ENCODE results near the gene SEMA3F.

Gene SEMA3F

GRCh38 chr3:50133283-50133615 lies 21.9 kb upstream of the SEMA3F start:
- no peak for DNase-seq

GRCh38 chr3:50134367-50134766 lies 20.8 kb upstream of the SEMA3F start:
- no peak for DNase-seq

- no peak for DNase-seq
Observed at GRCh38 chr3:50135964-50136363, 19.2 kb upstream of the SEMA3F start.

GRCh38 chr3:50136714-50137405 lies 18.3 kb upstream of the SEMA3F start:
- DNase-seq, result no peak

GRCh38 chr3:50137531-50137930 lies 17.6 kb upstream of the SEMA3F start:
- no peak for DNase-seq

GRCh38 chr3:50138266-50139200 lies 16.6 kb upstream of the SEMA3F start:
- no peak for DNase-seq

GRCh38 chr3:50139308-50139707 lies 15.8 kb upstream of the SEMA3F start:
- DNase-seq, result no peak

- no peak for DNase-seq
Observed at GRCh38 chr3:50139718-50140423, 15.3 kb upstream of the SEMA3F start.

GRCh38 chr3:50140990-50141389 lies 14.1 kb upstream of the SEMA3F start:
- DNase-seq, result no peak

- DNase-seq, result no peak
Observed at GRCh38 chr3:50146316-50146901, 8.7 kb upstream of the SEMA3F start.

- DNase-seq, result no peak
Observed at GRCh38 chr3:50147016-50147415, 8.1 kb upstream of the SEMA3F start.

GRCh38 chr3:50147447-50147846 lies 7.7 kb upstream of the SEMA3F start:
- DNase-seq, result no peak

GRCh38 chr3:50147861-50148260 lies 7.3 kb upstream of the SEMA3F start:
- no peak for DNase-seq

GRCh38 chr3:50150404-50150750 lies 4.7 kb upstream of the SEMA3F start:
- no peak for DNase-seq

GRCh38 chr3:50150863-50151686 lies 4.0 kb upstream of the SEMA3F start:
- DNase-seq, result no peak

GRCh38 chr3:50151728-50152127 lies 3.4 kb upstream of the SEMA3F start:
- no peak for DNase-seq

- no peak for DNase-seq
Observed at GRCh38 chr3:50153782-50154475, 1.2 kb upstream of the SEMA3F start.

- no peak for DNase-seq
Observed at GRCh38 chr3:50154476-50154839, 666 bp upstream of the SEMA3F start.

GRCh38 chr3:50155491-50155878 lies 361 bp downstream of the SEMA3F start:
- no peak for DNase-seq

- no peak for DNase-seq
Observed at GRCh38 chr3:50155891-50156290, 767 bp downstream of the SEMA3F start.

- DNase-seq, result no peak
Observed at GRCh38 chr3:50156549-50157493, 1.7 kb downstream of the SEMA3F start.
